Measurements from ENCODE around the gene PWWP2B. TPM values are rescaled to one million over a fixed set of nuclear protein-coding genes. Genes with fewer than 3 reads are reported as not detected.
"Not testable (repeated sequence)": the region's sequence is repeated elsewhere in the genome, so short reads cannot be mapped to it uniquely, and the experiment has no call there.

The PWWP2B gene
- total RNA-seq, 4 donors from 2014 or later, result 14.9 to 27.3 (median 16.7) TPM

DNA sequence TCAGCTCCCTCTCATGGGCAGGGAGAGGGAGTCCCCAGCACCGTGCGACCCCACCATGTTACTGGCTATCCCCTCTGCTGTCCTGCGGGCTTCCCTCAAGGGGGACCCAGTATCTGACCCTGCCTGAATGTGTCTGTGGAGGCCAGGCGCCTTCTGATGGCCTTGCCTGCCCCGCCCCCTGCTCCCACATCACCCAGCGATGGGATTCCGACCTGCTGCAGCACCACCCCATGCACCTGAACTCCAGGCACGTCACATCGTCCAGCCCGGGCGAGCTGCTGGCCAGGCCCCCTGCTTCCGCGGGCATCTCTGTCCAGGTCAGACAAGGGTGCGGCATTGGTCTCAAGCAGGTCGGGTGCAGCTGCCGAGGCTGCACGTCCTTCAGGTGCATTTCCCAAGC is 46.1 kb upstream of the PWWP2B start:
- H3K4me1 ChIP-seq, result no peaks in the 10 kb centered on the region
- no peak for TF ChIP-seq CTCF (IDR thresholded peaks at IDR 0.05)
- no peak for TF ChIP-seq POLR2A (IDR thresholded peaks at IDR 0.05)
- H3K4me3 ChIP-seq, result no peak overlapping the region
- DNase-seq, result no peak
- no peak overlapping the region for H3K27ac ChIP-seq
- no peaks in the 10 kb centered on the region for H3K9me3 ChIP-seq
- H3K36me3 ChIP-seq, result peaks cover 0 to 28% (median 0%) of the 10 kb centered on the region in 3 donors
- 91 to 100% methylated on average over 1 to 12 of the region's 17 CpGs for WGBS, 2 donors
- no peaks in the 10 kb centered on the region for H3K27me3 ChIP-seq
- intact Hi-C loops (cut with DNase I), result no loop called here

DNA sequence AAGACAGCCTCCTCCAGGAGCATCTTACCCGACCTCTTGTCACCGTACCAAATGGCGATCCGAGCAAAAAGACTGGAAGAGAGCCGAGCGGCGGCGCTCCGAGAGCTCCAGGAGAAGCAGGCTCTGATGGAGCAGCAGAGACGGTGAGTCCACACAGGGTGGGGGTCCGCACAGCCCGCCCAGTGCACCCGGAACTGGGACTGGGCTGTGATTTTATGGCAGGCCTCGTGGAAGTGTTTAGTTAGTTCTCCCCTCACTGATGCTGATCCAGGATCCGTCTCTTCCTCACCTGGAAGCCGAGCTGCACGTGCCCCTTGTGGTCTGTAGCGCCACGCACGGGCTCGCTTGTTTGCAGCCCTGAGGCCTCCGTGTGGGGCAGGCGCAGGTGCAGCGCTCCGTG is 45.4 kb upstream of the PWWP2B start:
- TF ChIP-seq POLR2A (IDR thresholded peaks at IDR 0.05) (no peak), CTCF (IDR thresholded peaks at IDR 0.05) (no peak)
- Histone ChIP-seq H3K4me3 (no peak overlapping the region), H3K27ac (no peak overlapping the region), H3K9me3 (no peaks in the 10 kb centered on the region), H3K4me1 (no peaks in the 10 kb centered on the region), H3K36me3 (peaks cover 0 to 25% (median 0%) of the 10 kb centered on the region in 3 donors), H3K27me3 (no peaks in the 10 kb centered on the region)
- WGBS, 2 donors, result 92 to 93% methylated on average over 13 of the region's 25 CpGs
- DNase-seq, result no peak
- intact Hi-C loops (cut with DNase I), result no loop called here

DNA sequence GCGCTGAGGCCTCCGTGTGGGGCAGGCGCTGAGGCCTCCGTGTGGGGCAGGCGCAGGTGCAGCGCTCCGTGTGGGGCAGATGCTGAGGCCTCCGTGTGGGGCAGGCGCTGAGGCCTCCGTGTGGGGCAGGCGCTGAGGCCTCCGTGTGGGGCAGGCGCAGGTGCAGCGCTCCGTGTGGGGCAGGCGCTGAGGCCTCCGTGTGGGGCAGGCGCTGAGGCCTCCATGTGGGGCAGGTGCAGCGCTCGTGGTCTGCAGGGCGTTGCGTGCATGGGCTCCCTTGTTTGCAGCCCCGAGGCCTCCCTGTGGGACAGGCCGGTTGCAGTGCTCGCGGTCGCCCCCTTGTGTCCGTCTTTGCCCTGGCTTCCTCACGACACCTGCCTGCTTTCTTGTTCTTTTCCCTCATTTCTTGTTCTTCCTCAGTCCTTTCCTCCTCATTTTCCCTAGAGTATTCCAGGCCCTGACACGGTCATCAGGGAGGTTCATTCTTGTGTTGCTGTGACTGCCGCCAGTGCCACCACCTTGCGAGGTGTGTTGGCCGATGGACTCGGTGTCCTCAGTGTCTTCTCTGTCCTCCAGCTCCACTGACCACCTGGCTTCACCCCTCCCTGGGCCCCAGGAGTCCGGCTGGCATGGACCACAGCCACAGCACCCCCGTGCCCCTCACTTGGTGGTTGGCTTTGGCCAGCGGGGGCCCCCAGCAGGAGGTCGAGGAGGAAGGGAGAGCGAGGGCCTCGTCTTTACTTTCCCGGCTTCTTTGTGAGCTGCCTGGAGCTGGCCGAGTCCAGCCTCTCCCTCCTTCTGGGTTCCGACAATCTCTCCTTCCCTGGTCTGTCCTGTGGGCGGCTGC is 44.3 kb upstream of the PWWP2B start:
- H3K36me3 ChIP-seq, result peaks cover 0 to 20% (median 0%) of the 10 kb centered on the region in 3 donors
- H3K4me1 ChIP-seq; H3K27ac ChIP-seq; H3K4me3 ChIP-seq; intact Hi-C loops (cut with DNase I); H3K9me3 ChIP-seq; H3K27me3 ChIP-seq; DNase-seq: not testable (repeated sequence)
- TF ChIP-seq CTCF (IDR thresholded peaks at IDR 0.05), result peak; percentile 47 to 73 (median 70)
- WGBS, 2 donors, result 20 to 46% methylated on average over 13 to 14 of the region's 44 CpGs

GRCh38 chr10:132353456-132354355 is 43.3 kb upstream of the PWWP2B start:
- no peak overlapping the region for H3K4me3 ChIP-seq
- no peak overlapping the region for H3K27ac ChIP-seq
- TF ChIP-seq POLR2A (IDR thresholded peaks at IDR 0.05) (no peak), CTCF (IDR thresholded peaks at IDR 0.05) (no peak)
- peaks cover 0 to 10% (median 0%) of the 10 kb centered on the region in 3 donors for H3K36me3 ChIP-seq
- 88 to 93% methylated on average over 9 to 11 of the region's 20 CpGs for WGBS, 2 donors
- H3K27me3 ChIP-seq, result no peaks in the 10 kb centered on the region
- DNase-seq, result no peak
- no peaks in the 10 kb centered on the region for H3K4me1 ChIP-seq
- H3K9me3 ChIP-seq, result no peaks in the 10 kb centered on the region
- intact Hi-C loops (cut with DNase I), result no loop called here

Measured in esophagus squamous epithelium (tissue), 5 donors.